Cardiac fibroblast (primary cell): ENCODE measurements around the gene JAKMIP1.
"Not testable (repeated sequence)": the region's sequence is repeated elsewhere in the genome, so short reads cannot be mapped to it uniquely, and the experiment has no call there.

Source experiments
- DNase-seq, 2 donors: peaks; one replicate each; pipeline versions ENCODE4 v3.0.0 to v3.0.0-alpha.2; 2010; ENCODE audit warnings: low read depth in 2 of 2
- H3K4me3 ChIP-seq, 2 donors: replicated peaks in 1 of 2; 1 replicate in 1 of 2; 2 replicates in 1 of 2; pipeline ENCODE4 v1.5.1; 2011; ENCODE audit warnings: low read depth in 2 of 2, low read length in 2 of 2, mild to moderate bottlenecking in 2 of 2, moderate library complexity in 1 of 2
- TF ChIP-seq, protein P1 (sequence below): IDR thresholded peaks from one replicate; pipeline ENCODE4 v1.5.1; 2011; ENCODE audit warnings: low read depth, mild to moderate bottlenecking, low read length, inconsistent platforms

JAKMIP1 gene

DNA sequence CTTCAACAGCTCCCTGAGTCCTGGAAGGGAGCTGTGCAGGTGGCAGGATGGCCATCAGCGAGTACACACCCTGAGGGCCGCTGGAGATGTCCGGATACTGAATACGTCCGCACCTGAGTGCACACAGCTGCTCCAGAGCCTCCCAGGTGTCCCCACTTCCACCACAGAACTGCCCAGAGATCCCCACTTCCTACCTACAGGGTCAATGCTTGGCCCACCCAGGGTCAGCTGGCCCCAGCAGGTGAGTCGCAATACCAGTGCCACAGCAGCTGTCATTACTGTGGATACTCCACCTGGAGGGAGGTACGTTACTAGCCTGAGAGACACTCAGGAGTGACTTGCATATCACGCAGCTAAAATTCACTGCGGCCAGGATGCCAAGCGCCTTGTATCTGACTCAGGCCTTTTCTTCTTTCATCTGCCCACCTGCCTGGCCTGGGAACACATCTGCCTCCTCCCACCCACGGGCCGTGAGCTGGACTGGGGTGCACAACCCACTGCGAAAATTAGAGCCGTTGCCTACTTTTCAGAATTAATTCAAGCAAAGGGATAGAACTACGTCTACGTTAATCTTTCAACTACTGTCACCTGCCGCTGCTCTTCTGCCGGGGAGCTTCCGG is 191.5 kb downstream of the JAKMIP1 start:
- no peak overlapping the region for H3K4me3 ChIP-seq
- TF ChIP-seq, protein P1, sequence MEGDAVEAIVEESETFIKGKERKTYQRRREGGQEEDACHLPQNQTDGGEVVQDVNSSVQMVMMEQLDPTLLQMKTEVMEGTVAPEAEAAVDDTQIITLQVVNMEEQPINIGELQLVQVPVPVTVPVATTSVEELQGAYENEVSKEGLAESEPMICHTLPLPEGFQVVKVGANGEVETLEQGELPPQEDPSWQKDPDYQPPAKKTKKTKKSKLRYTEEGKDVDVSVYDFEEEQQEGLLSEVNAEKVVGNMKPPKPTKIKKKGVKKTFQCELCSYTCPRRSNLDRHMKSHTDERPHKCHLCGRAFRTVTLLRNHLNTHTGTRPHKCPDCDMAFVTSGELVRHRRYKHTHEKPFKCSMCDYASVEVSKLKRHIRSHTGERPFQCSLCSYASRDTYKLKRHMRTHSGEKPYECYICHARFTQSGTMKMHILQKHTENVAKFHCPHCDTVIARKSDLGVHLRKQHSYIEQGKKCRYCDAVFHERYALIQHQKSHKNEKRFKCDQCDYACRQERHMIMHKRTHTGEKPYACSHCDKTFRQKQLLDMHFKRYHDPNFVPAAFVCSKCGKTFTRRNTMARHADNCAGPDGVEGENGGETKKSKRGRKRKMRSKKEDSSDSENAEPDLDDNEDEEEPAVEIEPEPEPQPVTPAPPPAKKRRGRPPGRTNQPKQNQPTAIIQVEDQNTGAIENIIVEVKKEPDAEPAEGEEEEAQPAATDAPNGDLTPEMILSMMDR, result no peak
- DNase-seq, result no peak

DNA sequence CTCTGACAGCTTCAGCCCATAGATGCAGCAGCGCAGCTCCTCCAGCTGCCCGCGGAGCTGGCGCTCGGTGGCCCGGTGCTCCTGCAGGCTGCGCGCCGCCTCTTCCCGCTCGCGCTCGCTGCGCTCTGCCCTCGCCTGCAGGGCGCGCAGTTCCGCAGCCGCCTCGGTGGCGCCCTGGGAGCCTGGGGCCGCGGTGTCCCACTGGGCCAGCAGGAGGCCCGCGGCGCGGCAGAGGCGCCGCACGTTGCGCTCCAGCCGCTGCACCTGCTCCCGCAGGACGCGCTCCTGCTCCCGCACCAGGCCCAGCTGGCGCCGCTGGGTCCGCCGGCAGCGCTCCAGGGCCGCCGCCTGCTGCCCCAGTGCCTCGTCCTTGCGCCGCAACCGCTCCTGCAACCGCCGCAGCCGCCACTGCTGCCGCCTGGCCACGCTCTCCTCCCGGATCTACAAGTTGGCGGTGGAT is 192.2 kb downstream of the JAKMIP1 start:
- TF ChIP-seq, protein P1, result no peak
- no peak for DNase-seq
- H3K4me3 ChIP-seq, result no peak overlapping the region

DNA sequence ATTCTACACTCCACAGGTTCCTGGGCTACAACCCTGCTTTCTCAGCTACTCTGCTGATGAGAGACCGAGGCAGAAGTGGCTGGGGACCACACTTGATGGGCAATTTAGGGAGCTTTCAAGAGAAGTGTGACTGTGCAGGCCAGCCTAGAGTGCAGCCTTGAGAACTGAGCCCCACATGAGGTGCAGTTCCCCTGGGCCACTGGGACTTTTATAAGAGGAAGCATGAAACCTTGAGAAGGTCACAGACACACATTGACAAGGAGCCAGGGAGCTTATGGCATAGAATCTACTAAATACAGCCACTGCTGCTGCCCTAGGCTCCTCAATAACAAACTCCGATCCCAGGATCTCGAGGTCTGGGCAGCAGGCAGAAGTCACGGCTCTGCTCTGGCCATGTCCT is 195.2 kb downstream of the JAKMIP1 start:
- TF ChIP-seq, protein P1, result no peak
- no peak for DNase-seq
- no peak overlapping the region for H3K4me3 ChIP-seq

DNA sequence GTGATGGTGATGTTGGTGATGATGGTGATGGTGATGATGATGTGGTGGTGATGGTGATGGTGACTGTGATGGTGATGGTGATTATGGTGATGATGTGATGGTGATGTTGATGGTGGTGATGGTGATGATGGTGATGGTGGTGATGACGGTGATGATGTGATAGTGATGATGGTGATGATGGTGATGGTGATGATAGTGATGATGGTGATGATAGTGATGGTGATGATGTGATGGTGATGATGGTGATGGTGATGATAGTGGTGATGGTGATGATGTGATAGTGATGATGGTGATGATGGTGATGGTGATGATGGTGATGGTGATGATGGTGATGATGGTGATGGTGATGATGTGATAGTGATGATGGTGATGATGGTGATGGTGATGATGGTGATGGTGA is 196.9 kb downstream of the JAKMIP1 start:
- H3K4me3 ChIP-seq, DNase-seq: not testable (repeated sequence)

DNA sequence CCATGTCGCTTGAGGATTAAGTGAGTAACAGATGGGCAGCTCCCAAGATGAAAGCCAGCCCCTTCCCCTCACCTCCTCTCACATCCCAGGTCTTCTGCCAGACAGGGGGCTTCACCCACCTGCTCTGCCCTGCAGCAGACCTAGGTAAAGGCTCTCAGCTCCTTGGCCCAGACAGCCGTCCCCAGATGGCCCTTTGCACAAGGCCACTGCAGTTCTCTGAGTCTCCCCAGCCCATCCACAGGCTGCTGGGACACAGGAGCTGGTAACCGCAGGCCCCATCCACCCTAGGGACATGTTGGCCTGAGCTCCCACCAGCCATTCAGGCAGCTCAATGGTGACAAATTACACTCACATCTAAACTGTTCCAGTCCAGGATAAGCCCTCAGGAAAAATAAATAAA is 197.4 kb downstream of the JAKMIP1 start:
- no peak for DNase-seq
- TF ChIP-seq, protein P1, result no peak
- H3K4me3 ChIP-seq, result no peak overlapping the region

DNA sequence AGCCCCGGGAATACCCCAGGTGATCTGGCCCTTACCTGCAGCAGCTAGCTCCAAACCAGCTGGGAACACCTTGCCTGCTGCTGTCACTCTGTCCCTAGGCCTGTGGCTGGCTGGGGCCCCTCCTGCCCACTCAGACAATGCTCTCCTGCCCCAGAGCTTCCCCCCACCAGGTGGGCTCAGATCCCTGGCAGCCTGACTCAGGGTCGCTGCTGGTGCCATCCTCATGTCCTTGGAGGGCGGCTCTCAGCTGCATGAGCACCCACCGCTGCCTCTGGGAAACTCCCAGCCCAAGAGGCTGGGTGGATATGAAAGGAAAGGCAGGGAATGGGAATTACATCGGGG is 197.9 kb downstream of the JAKMIP1 start:
- no peak overlapping the region for H3K4me3 ChIP-seq
- no peak for DNase-seq
- TF ChIP-seq, protein P1, result no peak

DNA sequence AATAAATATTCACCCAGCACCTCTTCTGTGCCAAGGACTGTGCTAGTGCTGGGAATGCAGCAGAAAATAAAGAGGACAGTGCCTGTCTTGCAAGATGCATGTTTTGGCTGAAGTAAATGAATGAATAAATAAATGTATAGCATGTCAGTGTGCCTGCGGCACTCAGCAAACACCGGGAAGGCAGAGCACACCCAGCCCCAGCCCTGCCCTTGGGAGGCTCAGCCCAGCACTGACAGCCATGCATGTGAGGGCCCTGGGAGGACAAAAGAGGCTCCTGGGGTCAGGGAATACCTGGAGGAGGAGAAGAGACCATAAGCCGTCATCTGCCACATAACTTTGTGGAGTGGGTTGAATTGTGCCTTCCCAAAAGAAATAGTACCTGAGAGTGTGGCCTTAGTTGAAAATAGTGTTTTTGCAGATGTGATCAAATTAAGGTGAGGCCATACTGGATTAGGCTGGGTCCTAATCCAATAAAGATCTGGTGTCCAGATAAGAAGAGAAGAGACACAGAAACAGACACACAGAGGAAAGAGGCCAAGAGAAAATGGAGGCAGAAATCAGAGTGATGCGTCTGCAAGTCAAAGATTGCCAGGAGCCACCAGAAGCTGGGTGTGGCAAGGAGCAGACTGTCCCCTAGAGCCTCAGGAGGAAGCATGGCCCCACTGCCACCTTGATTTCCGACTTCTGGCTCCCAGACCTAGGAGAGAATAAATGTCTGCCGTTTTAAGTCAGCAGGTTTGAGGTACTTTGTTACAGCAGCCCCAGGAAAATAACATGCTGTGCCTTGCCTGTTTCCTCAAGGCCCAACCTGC is 198.5 kb downstream of the JAKMIP1 start:
- TF ChIP-seq, protein P1, result no peak
- DNase-seq, result no peak
- H3K4me3 ChIP-seq, result no peak overlapping the region
